Measurements from ENCODE around the gene LYPD1. TPM values are rescaled to one million over a fixed set of nuclear protein-coding genes. Genes with fewer than 3 reads are reported as not detected.

Gene LYPD1
- total RNA-seq, 1 experiment from 2014 or later = 31.4 TPM

- no peak for DNase-seq (ENCODE audit: low read depth, low spot score)
- in situ Hi-C loops (cut with HindIII; ENCODE audit: low pct_unique_long_range_greater_than_20kb, low sequenced_read_pairs) = no loop called here
These were observed 60.7 kb downstream of the LYPD1 start for GRCh38 chr2:132609101-132609890.

DNA sequence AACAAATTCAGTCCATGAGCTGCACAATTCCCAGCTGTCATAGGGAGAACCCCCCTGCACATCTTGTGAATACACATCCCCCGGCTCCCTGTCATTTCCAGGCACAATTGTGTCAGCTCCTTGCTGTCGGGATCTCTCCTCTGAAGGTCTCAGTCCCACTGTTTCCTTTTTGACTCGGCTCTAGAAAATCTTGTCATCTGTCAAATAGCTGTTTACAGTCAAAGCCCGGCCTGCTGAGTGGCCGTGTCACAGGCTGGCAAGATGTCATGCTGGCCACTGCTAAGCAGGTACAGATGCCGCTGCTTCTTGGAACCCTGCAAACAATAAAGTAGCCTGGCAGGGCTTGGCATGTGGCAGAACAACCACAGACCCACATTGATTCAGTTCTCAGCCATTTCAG is 61.7 kb downstream of the LYPD1 start:
- in situ Hi-C loops (cut with HindIII; ENCODE audit: low pct_unique_long_range_greater_than_20kb, low sequenced_read_pairs) = no loop called here
- no peak for DNase-seq (ENCODE audit: low read depth, low spot score)

DNA sequence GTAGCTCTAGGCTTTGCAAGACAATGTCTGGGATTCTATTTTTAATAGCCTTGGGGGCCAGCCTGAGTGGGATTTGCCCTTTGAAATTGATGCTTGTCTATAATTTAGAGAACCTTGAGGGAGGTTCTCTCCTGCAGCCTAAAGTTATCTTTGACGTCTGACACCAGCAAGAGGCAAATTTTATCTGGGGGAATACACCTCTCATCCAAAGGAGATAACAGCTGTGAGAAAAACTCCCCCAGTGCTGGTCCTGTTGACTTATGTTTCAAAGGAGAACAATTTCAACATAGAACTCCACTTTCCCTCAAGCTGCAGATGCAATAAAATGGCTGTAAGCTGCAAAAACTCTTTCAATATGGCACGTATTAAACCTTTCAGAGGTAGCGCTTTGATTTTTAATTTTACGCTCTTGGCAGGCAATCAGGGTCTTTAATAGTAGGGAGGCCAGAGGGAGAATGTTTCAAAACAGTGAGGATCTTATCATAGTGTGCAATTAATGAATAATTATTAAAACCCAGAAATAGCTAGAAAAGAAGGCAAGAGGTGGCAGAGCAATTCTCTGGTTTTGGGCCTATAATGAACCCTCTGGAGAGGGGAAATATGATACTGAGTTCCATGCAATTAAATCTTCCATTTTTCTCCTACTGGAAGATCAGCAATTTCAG is 62.4 kb downstream of the LYPD1 start:
- in situ Hi-C loops (cut with HindIII; ENCODE audit: low pct_unique_long_range_greater_than_20kb, low sequenced_read_pairs) = no loop called here
- DNase-seq (ENCODE audit: low read depth, low spot score) = no peak

- DNase-seq (ENCODE audit: low read depth, low spot score) = no peak
- in situ Hi-C loops (cut with HindIII; ENCODE audit: low pct_unique_long_range_greater_than_20kb, low sequenced_read_pairs) = no loop called here
These were observed 63.4 kb downstream of the LYPD1 start for GRCh38 chr2:132606649-132607048.

DNA sequence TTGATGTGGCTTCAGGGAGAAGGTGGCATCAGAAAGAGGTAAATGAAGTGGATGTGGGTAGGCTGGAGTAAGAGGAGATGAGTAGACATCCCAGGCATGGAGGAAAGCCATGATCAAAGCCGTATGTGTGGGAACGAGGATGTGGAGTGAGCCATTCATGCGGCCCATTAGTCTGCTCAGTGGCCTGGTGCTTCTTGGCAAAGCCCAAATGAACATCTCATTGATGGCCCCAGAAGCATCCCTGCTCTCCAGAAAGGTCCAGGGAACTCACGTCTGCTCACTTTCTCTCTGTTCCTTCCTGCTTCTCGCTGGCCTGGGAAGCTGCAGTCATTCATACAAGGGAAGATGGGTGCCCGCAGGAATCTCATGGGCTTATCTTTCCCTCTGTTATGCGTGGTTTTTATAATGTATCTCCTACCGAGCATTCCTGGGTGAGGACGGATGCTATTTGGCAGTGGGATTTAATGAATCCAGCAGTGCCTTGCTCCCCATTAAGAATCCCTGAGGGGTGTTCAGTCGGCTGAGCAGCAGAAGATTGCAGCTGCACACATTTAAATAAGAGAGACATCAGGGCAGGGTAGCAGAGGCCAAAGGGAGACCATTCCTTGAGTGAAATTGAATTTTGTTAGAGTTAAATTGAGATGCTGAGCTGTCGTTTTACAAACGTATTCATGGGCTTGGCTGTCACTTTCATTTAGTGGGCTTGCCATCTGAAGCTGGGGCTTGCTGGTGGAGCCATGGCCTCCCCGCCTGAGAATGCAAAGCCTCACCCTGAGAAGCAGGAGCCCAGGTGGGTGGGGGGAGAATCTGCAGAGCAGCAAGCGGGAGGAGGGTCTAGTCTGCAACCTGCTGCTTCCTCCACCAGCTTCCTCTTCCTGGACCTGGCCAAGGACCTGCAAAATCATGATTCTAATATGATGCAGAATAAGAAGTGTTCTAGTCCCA is 64.5 kb downstream of the LYPD1 start:
- no peak for DNase-seq (ENCODE audit: low read depth, low spot score)
- in situ Hi-C loops (cut with HindIII; ENCODE audit: low pct_unique_long_range_greater_than_20kb, low sequenced_read_pairs) = no loop called here

DNA sequence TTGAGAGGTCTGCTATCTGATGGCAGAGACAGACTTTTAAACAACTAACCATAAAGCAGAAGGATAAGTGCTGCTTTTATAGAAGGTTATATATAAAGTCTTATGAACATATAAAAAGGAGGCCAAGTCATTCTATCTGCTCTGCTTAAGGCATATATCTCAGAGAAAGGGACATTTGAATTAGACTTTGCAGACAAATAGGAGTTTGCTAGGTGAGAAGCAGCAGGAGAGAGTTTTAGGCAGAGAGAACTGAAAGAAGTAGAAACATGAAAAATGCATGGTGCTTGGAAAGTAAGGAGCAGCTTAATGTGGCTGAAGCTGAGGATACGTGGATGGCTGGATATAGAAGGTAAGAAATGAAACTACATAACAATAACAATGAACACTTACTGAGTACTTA is 65.4 kb downstream of the LYPD1 start:
- in situ Hi-C loops (cut with HindIII; ENCODE audit: low pct_unique_long_range_greater_than_20kb, low sequenced_read_pairs) = no loop called here
- no peak for DNase-seq (ENCODE audit: low read depth, low spot score)

- DNase-seq (ENCODE audit: low read depth, low spot score) = no peak
- in situ Hi-C loops (cut with HindIII; ENCODE audit: low pct_unique_long_range_greater_than_20kb, low sequenced_read_pairs) = no loop called here
These were observed 70.4 kb downstream of the LYPD1 start for GRCh38 chr2:132599556-132599955.

- in situ Hi-C loops (cut with HindIII; ENCODE audit: low pct_unique_long_range_greater_than_20kb, low sequenced_read_pairs) = no loop called here
- no peak for DNase-seq (ENCODE audit: low read depth, low spot score)
These were observed 71.5 kb downstream of the LYPD1 start for GRCh38 chr2:132598536-132598935.

DNA sequence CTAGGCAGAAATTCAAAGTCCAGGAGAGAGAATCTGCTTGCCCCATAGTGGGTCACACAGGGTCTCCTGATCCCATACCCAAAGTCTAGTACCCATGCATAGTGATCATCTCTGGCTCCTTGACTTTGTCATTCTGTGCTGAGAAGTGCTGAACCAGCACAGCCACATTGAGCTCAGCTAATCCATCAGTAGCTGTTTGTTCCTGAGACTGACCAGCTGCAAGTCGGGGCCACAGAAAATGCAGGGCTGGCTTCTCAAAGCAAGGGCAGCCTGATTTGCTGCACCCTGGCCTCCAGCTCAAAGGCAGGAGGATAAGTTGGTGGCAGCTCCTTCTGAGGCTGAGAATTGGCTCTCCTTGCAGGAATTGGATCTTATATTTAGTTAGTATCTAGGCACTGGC is 72.2 kb downstream of the LYPD1 start:
- no peak for DNase-seq (ENCODE audit: low read depth, low spot score)
- in situ Hi-C loops (cut with HindIII; ENCODE audit: low pct_unique_long_range_greater_than_20kb, low sequenced_read_pairs) = no loop called here

DNA sequence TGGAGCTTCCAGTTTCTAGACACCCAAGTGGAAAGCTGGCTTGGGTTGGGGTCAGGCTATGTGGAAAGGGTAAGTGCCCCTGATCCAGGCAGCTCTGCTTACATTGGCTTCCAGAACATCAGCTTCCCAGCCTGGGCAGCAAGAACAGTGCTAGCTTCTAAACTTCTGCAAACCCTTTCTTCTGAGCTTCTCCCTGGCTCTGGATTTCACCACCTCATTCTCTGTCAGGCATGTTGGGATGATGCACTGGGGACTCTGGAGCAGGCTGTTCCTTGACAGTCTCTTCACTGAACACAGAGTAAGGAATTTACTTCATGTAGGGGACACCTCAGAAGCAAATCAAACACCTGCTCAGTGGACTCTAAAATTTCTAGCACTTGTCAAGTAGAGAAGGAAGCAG is 72.8 kb downstream of the LYPD1 start:
- in situ Hi-C loops (cut with HindIII; ENCODE audit: low pct_unique_long_range_greater_than_20kb, low sequenced_read_pairs) = no loop called here
- no peak for DNase-seq (ENCODE audit: low read depth, low spot score)

DNA sequence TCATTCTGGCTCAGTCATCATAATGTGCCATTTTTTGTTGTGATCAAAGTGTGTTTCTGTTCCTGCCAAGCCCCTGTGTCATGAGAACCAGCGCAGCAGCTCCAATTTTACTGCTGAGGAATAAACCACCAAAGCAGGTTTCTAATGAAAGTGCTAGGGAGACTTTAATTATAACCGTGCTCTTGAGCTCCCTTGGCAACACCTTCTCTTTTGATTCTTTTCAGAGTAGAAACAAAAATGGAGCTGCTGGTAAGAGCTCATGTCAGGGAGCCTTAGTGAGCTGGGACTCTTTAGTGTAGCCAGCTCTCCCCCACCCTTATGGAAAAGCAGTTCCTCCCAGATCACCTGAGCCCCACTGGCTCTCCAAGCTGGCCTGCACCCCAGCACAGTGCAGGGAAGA is 74.3 kb downstream of the LYPD1 start:
- in situ Hi-C loops (cut with HindIII; ENCODE audit: low pct_unique_long_range_greater_than_20kb, low sequenced_read_pairs) = no loop called here
- DNase-seq (ENCODE audit: low read depth, low spot score) = no peak

- in situ Hi-C loops (cut with HindIII; ENCODE audit: low pct_unique_long_range_greater_than_20kb, low sequenced_read_pairs) = no loop called here
- no peak for DNase-seq (ENCODE audit: low read depth, low spot score)
These were observed 74.8 kb downstream of the LYPD1 start for GRCh38 chr2:132595186-132595585.

Data from SK-MEL-5 (cell line).